Gastrocnemius medialis (tissue), 4 donors: ENCODE measurements around the gene ANKRD22. TPM values are rescaled to one million over a fixed set of nuclear protein-coding genes. Genes with fewer than 3 reads are reported as not detected.

Experiments
- ATAC-seq, 2 donors: fragments of 150-250 bp; one replicate each; pipeline ENCODE4 v1.9.1; 2016
- DNase-seq, 2 donors: peaks; one replicate each; pipeline ENCODE4 v3.0.0-alpha.2; 2019
- H3K27ac ChIP-seq, 4 donors: fragments of 200-600 bp; sonication (generic); 1 replicate in 1 of 4; 2 replicates in 3 of 4; pipeline ENCODE4 v1.5.1; 2016 to 2018; ENCODE audit warnings: mild to moderate bottlenecking in 2 of 4, moderate library complexity in 1 of 4
- H3K27me3 ChIP-seq, 3 donors: fragments of 200-600 bp; sonication (generic) in 2 of 3; 1 replicate in 1 of 3; 2 replicates in 2 of 3; pipeline versions ENCODE4 v1.5.1 to v1.6.0; 2016 to 2019; ENCODE audit warnings: mild to moderate bottlenecking in 1 of 3, moderate library complexity in 1 of 3
- H3K36me3 ChIP-seq, 2 donors: fragments of 200-600 bp; sonication (generic) in 1 of 2; one replicate each; pipeline ENCODE4 v1.5.1; 2017 to 2018
- H3K4me1 ChIP-seq, 2 donors: fragments of 200-600 bp; sonication (generic) in 1 of 2; one replicate each; pipeline ENCODE4 v1.5.1; 2016 to 2017; ENCODE audit warnings: mild to moderate bottlenecking in 2 of 2
- H3K4me3 ChIP-seq, 4 donors: fragments of 200-600 bp; sonication (generic) in 3 of 4; 1 replicate in 1 of 4; 2 replicates in 3 of 4; pipeline ENCODE4 v1.5.1; 2016 to 2019; ENCODE audit warnings: mild to moderate bottlenecking in 2 of 4
- H3K9me3 ChIP-seq, 3 donors: fragments of 200-600 bp; sonication (generic) in 2 of 3; 1 replicate in 1 of 3; 2 replicates in 2 of 3; pipeline ENCODE4 v1.5.1; 2016 to 2019
- CTCF ChIP-seq, 5 experiments: fragments of 450-650 bp in 3 of 5; fragments of 200-600 bp in 2 of 5; sonication (generic) in 2 of 5; IDR thresholded peaks in 4 of 5; conservative IDR thresholded peaks in 1 of 5; 1 replicate in 4 of 5; 2 replicates in 1 of 5; pipeline ENCODE4 v1.5.1; 2016 to 2019; ENCODE audit warnings: antibody characterized with exemption in 5 of 5, mild to moderate bottlenecking in 3 of 5, moderate library complexity in 3 of 5
- POLR2A ChIP-seq, 2 donors: fragments of 450-650 bp; IDR thresholded peaks; one replicate each; pipeline ENCODE4 v1.6.1; 2017; ENCODE audit warnings: antibody characterized with exemption in 2 of 2, mild to moderate bottlenecking in 2 of 2, moderate library complexity in 2 of 2
- in situ Hi-C, 4 donors: fragments of 200-750 bp; cut with MboI; loops; one replicate each; pipeline versions ENCODE4 v1.15.0 to v1.8.0; 2017; ENCODE audit warnings: low sequenced_read_pairs in 4 of 4
- intact Hi-C: fragments of 100-400 bp; cut with DNase I; formaldehyde crosslinking; loops from one replicate; pipeline ENCODE4 v1.15.1; 2023; ENCODE audit warnings: low total_unique reads
- total RNA-seq, 4 donors: library from RNA; depleted of rRNA; stranded (reverse); fragments of >200 nt; gene quantifications; one replicate each; pipeline versions ENCODE4 v1.1.0 to v1.2.3, GENCODE V29; 2016

The ANKRD22 gene
- total RNA-seq, 4 donors from 2014 or later: not detected

- Histone ChIP-seq H3K27me3 (no peaks in the 10 kb centered on the region), H3K9me3 (no peaks in the 10 kb centered on the region), H3K27ac (peak overlapping the region; percentile 37 to 59 (median 44)), H3K36me3 (no peaks in the 10 kb centered on the region), H3K4me3 (no peak overlapping the region), H3K4me1 (peaks cover 0 to 4% of the 10 kb centered on the region in 2 donors)
- TF ChIP-seq POLR2A (IDR thresholded peaks at IDR 0.05) (no peak), CTCF (IDR thresholded peaks at IDR 0.05 in 4 of 5, conservative IDR thresholded peaks at IDR 0.05 in 1 of 5) (no peak)
- no peak for ATAC-seq
- no peak for DNase-seq
- in situ Hi-C loops (no loop called here), intact Hi-C loops (loop anchor here (2.0 kb wide), 1 partner anchor 16 kb away; no protein-coding TSS in a partner anchor)
Observed at GRCh38 chr10:88896372-88896993, 44.8 kb upstream of the ANKRD22 start.

- Histone ChIP-seq H3K27me3 (no peaks in the 10 kb centered on the region), H3K36me3 (no peaks in the 10 kb centered on the region), H3K9me3 (no peaks in the 10 kb centered on the region), H3K4me3 (no peak overlapping the region), H3K27ac (no peak overlapping the region), H3K4me1 (peaks cover 0 to 4% of the 10 kb centered on the region in 2 donors)
- intact Hi-C loops (no loop called here), in situ Hi-C loops (no loop called here)
- no peak for DNase-seq
- ATAC-seq: no peak
- TF ChIP-seq POLR2A (IDR thresholded peaks at IDR 0.05) (no peak), CTCF (IDR thresholded peaks at IDR 0.05 in 4 of 5, conservative IDR thresholded peaks at IDR 0.05 in 1 of 5) (no peak)
Observed at GRCh38 chr10:88895250-88895649, 43.6 kb upstream of the ANKRD22 start.

- intact Hi-C loops: no loop called here
- in situ Hi-C loops: no loop called here
- Histone ChIP-seq H3K4me3 (no peak overlapping the region), H3K4me1 (peaks cover 0 to 4% of the 10 kb centered on the region in 2 donors), H3K9me3 (no peaks in the 10 kb centered on the region), H3K36me3 (no peaks in the 10 kb centered on the region), H3K27ac (peak overlapping the region in 1 of 4 donors; percentile 47), H3K27me3 (no peaks in the 10 kb centered on the region)
- ATAC-seq (peak; percentile 74 to 75), DNase-seq (peak in 1 of 2 donors; percentile 26)
- TF ChIP-seq CTCF (IDR thresholded peaks at IDR 0.05 in 4 of 5, conservative IDR thresholded peaks at IDR 0.05 in 1 of 5) (no peak), POLR2A (IDR thresholded peaks at IDR 0.05) (no peak)
Observed at GRCh38 chr10:88893611-88894010, 42.0 kb upstream of the ANKRD22 start.

GRCh38 chr10:88892222-88892967 lies 40.8 kb upstream of the ANKRD22 start:
- no peaks in the 10 kb centered on the region for H3K36me3 ChIP-seq
- no peak for TF ChIP-seq POLR2A (IDR thresholded peaks at IDR 0.05)
- no peak for TF ChIP-seq CTCF (IDR thresholded peaks at IDR 0.05 in 4 of 5, conservative IDR thresholded peaks at IDR 0.05 in 1 of 5)
- no peaks in the 10 kb centered on the region for H3K4me1 ChIP-seq
- intact Hi-C loops (no loop called here), in situ Hi-C loops (no loop called here)
- DNase-seq (no peak), ATAC-seq (no peak)
- H3K9me3 ChIP-seq: no peaks in the 10 kb centered on the region
- peak overlapping the region in 1 of 4 donors; percentile 15 for H3K27ac ChIP-seq
- H3K4me3 ChIP-seq: no peak overlapping the region
- H3K27me3 ChIP-seq: no peaks in the 10 kb centered on the region
